K562 (cell line): Measurements from ENCODE around the gene YPEL4. TPM values are rescaled to one million over a fixed set of nuclear protein-coding genes. Genes with fewer than 3 reads are reported as not detected.

Experiments used
- ATAC-seq: fragments of 200-7000 bp; cut with Tn5 transposase; 3 replicates; pipeline ENCODE4 v1.9.1; 2020; ENCODE audit warnings: moderate library complexity
- BruUV-seq: library from RNA; stranded (reverse); fragments of 400-500 nt; replicated peaks from 2 replicates; lab custom pipeline; 2021; lab: Mats Ljungman, UMichigan
- CTCF ChIA-PET: fragments of 300-600 bp; formaldehyde crosslinking; extraction: SDS; loops from one replicate; lab custom pipeline; 2021; ENCODE audit warnings: low intra/inter-chr PET ratio; lab: Yijun Ruan, JAX
- POLR2A ChIA-PET: fragments of 300-600, 350-650 bp; sonication (Branson Sonifier 250); formaldehyde crosslinking; extraction: SDS; loops from one replicate; lab custom pipeline; 2021; ENCODE audit warnings: antibody characterized with exemption, inconsistent platforms; lab: Yijun Ruan, JAX
- DNase-seq, 4 experiments: peaks; one replicate each; pipeline versions ENCODE4 v3.0.0 to v3.0.0-alpha.2; 2011 to 2018; ENCODE audit warnings: low spot score in 3 of 4, mixed read lengths in 3 of 4; ENCODE audit errors: extremely low read depth in 1 of 4
- FAIRE-seq: peaks from 2 replicates; lab custom pipeline; 2011; peaks lifted over from hg19 to GRCh38; lab: Jason Lieb, UNC
- H2AFZ ChIP-seq: 2 replicates; pipeline ENCODE4 v1.6.0; 2011; ENCODE audit warnings: low read depth, low read length, control low read depth, inconsistent platforms
- H3K27ac ChIP-seq: fragments of 200-600 bp; 3 replicates; pipeline ENCODE4 v1.8.0; 2011; ENCODE audit warnings: low read depth, mild to moderate bottlenecking, control low read depth, inconsistent platforms, low read length, moderate library complexity, mixed read lengths; ENCODE audit errors: extremely low read depth
- H3K27me3 ChIP-seq, 2 experiments: fragments of 300-600 bp in 1 of 2; 2 replicates in 1 of 2; 3 replicates in 1 of 2; pipeline versions ENCODE4 v1.6.0 to v1.8.0; 2011; ENCODE audit warnings: inconsistent platforms in 2 of 2, low read length in 2 of 2, mild to moderate bottlenecking in 1 of 2, mixed read lengths in 1 of 2, moderate library complexity in 1 of 2; ENCODE audit not compliant: control insufficient read depth in 2 of 2, insufficient read depth in 2 of 2
- H3K36me3 ChIP-seq: fragments of 300-600 bp; 3 replicates; pipeline ENCODE4 v1.8.0; 2011; ENCODE audit warnings: mild to moderate bottlenecking, low read length, inconsistent platforms; ENCODE audit not compliant: control insufficient read depth, insufficient read depth
- H3K4me1 ChIP-seq, 2 experiments: fragments of 200-600 bp in 1 of 2; replicated peaks in 1 of 2; 2 replicates in 1 of 2; 3 replicates in 1 of 2; pipeline versions ENCODE4 v1.5.1 to v1.8.0; 2011; ENCODE audit warnings: inconsistent platforms in 2 of 2, low read length in 2 of 2, mild to moderate bottlenecking in 1 of 2, mixed read lengths in 1 of 2, moderate library complexity in 1 of 2; ENCODE audit not compliant: control insufficient read depth in 2 of 2, insufficient read depth in 2 of 2
- H3K4me2 ChIP-seq: 2 replicates; pipeline ENCODE4 v1.6.1; 2011; ENCODE audit warnings: low read length, control low read depth, inconsistent platforms, mixed read lengths; ENCODE audit not compliant: insufficient read depth
- H3K4me3 ChIP-seq: fragments of 200-600 bp; sonication (generic), shearing (Covaris generic); 2 replicates; pipeline ENCODE4 v1.5.1; 2016; ENCODE audit warnings: control low read depth, inconsistent platforms
- H3K79me2 ChIP-seq: fragments of 200-600 bp; 3 replicates; pipeline ENCODE4 v1.8.0; 2011; ENCODE audit warnings: low read length, inconsistent platforms; ENCODE audit not compliant: control insufficient read depth, insufficient read depth
- H3K9ac ChIP-seq, 2 experiments: 2 replicates each; pipeline versions ENCODE4 v1.6.0 to v1.6.1; 2011; ENCODE audit warnings: low read depth in 2 of 2, low read length in 2 of 2, control low read depth in 1 of 2, inconsistent platforms in 1 of 2, mild to moderate bottlenecking in 1 of 2, mixed read lengths in 1 of 2; ENCODE audit not compliant: insufficient read depth in 1 of 2
- H3K9me1 ChIP-seq: one replicate; pipeline ENCODE4 v1.6.0; 2011; ENCODE audit warnings: inconsistent platforms, mild to moderate bottlenecking, low read length, moderate library complexity; ENCODE audit not compliant: control insufficient read depth, insufficient read depth
- H3K9me3 ChIP-seq: replicated peaks from 2 replicates; pipeline ENCODE4 v1.5.1; 2011; ENCODE audit warnings: low read depth, low read length, inconsistent platforms; ENCODE audit not compliant: control insufficient read depth, insufficient read depth
- H4K20me1 ChIP-seq: replicated peaks from 2 replicates; pipeline ENCODE4 v1.6.1; 2011; ENCODE audit warnings: low read length, inconsistent platforms, mixed read lengths; ENCODE audit not compliant: control insufficient read depth, insufficient read depth
- BDP1 ChIP-seq: IDR thresholded peaks from 3 replicates; pipeline ENCODE4 v1.6.1; 2011; ENCODE audit not compliant: insufficient read length, insufficient read depth
- CEBPZ ChIP-seq: fragments of 150-350 bp; IDR thresholded peaks from 2 replicates; pipeline ENCODE4 v1.6.1; 2014; ENCODE audit warnings: low read depth, mild to moderate bottlenecking, low read length, borderline replicate concordance
- CTCF ChIP-seq, 3 experiments: IDR thresholded peaks in 2 of 3; conservative IDR thresholded peaks in 1 of 3; 2 replicates each; pipeline ENCODE4 v1.5.1; 2011 to 2012; ENCODE audit warnings: low read length in 3 of 3, mild to moderate bottlenecking in 3 of 3, control low read depth in 2 of 3, improper control_type of control experiment in 1 of 3, inconsistent platforms in 1 of 3, low read depth in 1 of 3, mixed read lengths in 1 of 3, moderate library complexity in 1 of 3; ENCODE audit not compliant: insufficient read depth in 2 of 3
- FOXA3 ChIP-seq, 2 experiments: fragments of 450-650 bp in 1 of 2; sonication (generic) in 1 of 2; formaldehyde crosslinking; IDR thresholded peaks in 1 of 2; conservative IDR thresholded peaks in 1 of 2; 2 replicates each; pipeline versions ENCODE4 v1.4.0 to v1.8.0; 2020 to 2022; ENCODE audit warnings: mild to moderate bottlenecking in 2 of 2, missing genetic modification reagents in 1 of 2
- FOXM1 ChIP-seq, 2 experiments: fragments of 450-650 bp in 1 of 2; sonication (generic) in 1 of 2; formaldehyde crosslinking in 1 of 2; IDR thresholded peaks; 2 replicates each; pipeline versions ENCODE4 v1.6.1 to v1.9.0; 2017 to 2022; ENCODE audit warnings: low read depth in 2 of 2, mild to moderate bottlenecking in 2 of 2, missing genetic modification reagents in 1 of 2, moderate library complexity in 1 of 2
- GABPB2 ChIP-seq: fragments of 250-450 bp; sonication (Bioruptor Pico); conservative IDR thresholded peaks from 2 replicates; pipeline ENCODE4 v1.5.1; 2021; ENCODE audit warnings: mild to moderate bottlenecking
- ILF3 ChIP-seq: fragments of 450-650 bp; IDR thresholded peaks from 2 replicates; pipeline ENCODE4 v1.6.1; 2018; ENCODE audit warnings: antibody characterized with exemption, mild to moderate bottlenecking, moderate library complexity, borderline replicate concordance
- JUN ChIP-seq, 2 experiments: sonication (generic) in 1 of 2; formaldehyde crosslinking in 1 of 2; IDR thresholded peaks; 2 replicates each; pipeline versions ENCODE4 v1.6.1 to v1.8.0; 2012 to 2022; ENCODE audit warnings: borderline replicate concordance in 2 of 2, mild to moderate bottlenecking in 2 of 2, improper control_type of control experiment in 1 of 2, low read depth in 1 of 2, low read length in 1 of 2, missing genetic modification reagents in 1 of 2
- NCOA6 ChIP-seq: fragments of 450-650 bp; IDR thresholded peaks from 2 replicates; pipeline ENCODE4 v1.6.1; 2017; ENCODE audit warnings: mild to moderate bottlenecking
- NR1H2 ChIP-seq: sonication (generic); formaldehyde crosslinking; IDR thresholded peaks from 2 replicates; pipeline ENCODE4 v1.4.0; 2020; ENCODE audit warnings: mild to moderate bottlenecking, missing genetic modification reagents
- POLR2G ChIP-seq: fragments of 200-400 bp; formaldehyde crosslinking; IDR thresholded peaks from 2 replicates; pipeline ENCODE4 v1.6.1; 2017; ENCODE audit warnings: low read depth, mild to moderate bottlenecking, antibody characterized with exemption, low read length, moderate library complexity
- SRSF1 ChIP-seq: fragments of 200-400 bp; formaldehyde crosslinking; IDR thresholded peaks from 2 replicates; pipeline ENCODE4 v1.6.1; 2017; ENCODE audit warnings: mild to moderate bottlenecking, low read depth, low read length, moderate library complexity
- TAF7 ChIP-seq: fragments of 450-650 bp; IDR thresholded peaks from 2 replicates; pipeline ENCODE4 v1.6.1; 2016; ENCODE audit warnings: missing genetic modification characterization, missing compliant biosample characterization
- ZNF445 ChIP-seq: fragments of 250-450 bp; sonication (Bioruptor Pico); IDR thresholded peaks from 2 replicates; pipeline ENCODE4 v1.4.0; 2020; ENCODE audit warnings: low read depth, mild to moderate bottlenecking, moderate library complexity
- ZNF766 ChIP-seq: fragments of 200-800 bp; sonication (Bioruptor generic); conservative IDR thresholded peaks from 2 replicates; pipeline ENCODE4 v1.6.1; 2016; ENCODE audit warnings: missing genetic modification characterization, missing compliant biosample characterization
- ZNF77 ChIP-seq: fragments of 250-450 bp; sonication (Bioruptor Pico); IDR thresholded peaks from 2 replicates; pipeline ENCODE4 v1.5.0; 2020
- WGBS: fragments of 100-300 bp; shearing (Covaris generic); methylation state at CpG from one replicate; pipeline ENCODE4 v1.1.6; 2016; ENCODE audit warnings: low coverage, mixed read lengths; ENCODE audit not compliant: insufficient coverage; ENCODE audit errors: missing lambda C conversion rate; 5-methylcytosine and 5-hydroxymethylcytosine counted together
- in situ Hi-C: fragments of 300-500 bp; cut with MboI; formaldehyde crosslinking; loops from 4 replicates; pipeline ENCODE4 v1.15.0; 2018; ENCODE audit warnings: inconsistent platforms, mixed read lengths
- intact Hi-C: fragments of 100-400 bp; cut with micrococcal nuclease; formaldehyde crosslinking; loops from 2 replicates; pipeline ENCODE4 v1.14.2; 2022
- polyA plus RNA-seq, 8 experiments: library from polyadenylated mRNA; depleted of rRNA in 4 of 8; stranded (reverse) in 5 of 8; unstranded in 3 of 8; fragments of >200 nt; fragmentation: Nextera tagmentation in 2 of 8; fragmentation: Illumina TruSeq in 1 of 8; extraction: Ambion mirVana in 2 of 8; extraction: Trizol in 1 of 8; gene quantifications; 2 replicates each; pipeline versions ENCODE4 v1.2.1 to v1.2.3, GENCODE V29; 2011 to 2014; ENCODE audit warnings: inconsistent platforms in 1 of 8, missing spikeins in 1 of 8
- total RNA-seq, 7 experiments: library from RNA; depleted of rRNA in 6 of 7; stranded (reverse); fragments of >200 nt in 6 of 7; fragmentation: Illumina TruSeq in 2 of 7; extraction: Trizol in 2 of 7; gene quantifications; 2 replicates each; pipeline versions ENCODE4 v1.2.1 to v1.2.3, GENCODE V29; 2011 to 2021; ENCODE audit warnings: low replicate concordance in 1 of 7
- TF ChIP-seq, protein P1 (sequence below): sonication (generic); formaldehyde crosslinking; IDR thresholded peaks from 2 replicates; pipeline ENCODE4 v1.8.0; 2022; ENCODE audit warnings: mild to moderate bottlenecking, missing genetic modification reagents

Gene YPEL4
- total and polyA plus RNA-seq, 9 of the 15 experiments (the other 6 are each of a cell fraction or from before 2014, with no cell fraction given) = 0.07 to 1.4 (median 0.40) TPM; not detected in 2

- no peaks in the 10 kb centered on the region for H3K79me2 ChIP-seq
- H4K20me1 ChIP-seq = no peaks in the 10 kb centered on the region
- H3K9me1 ChIP-seq = no peaks in the 10 kb centered on the region
- in situ Hi-C loops = no loop called here
- no peak overlapping the region for H3K9ac ChIP-seq
- FAIRE-seq = no peak
- no peak overlapping the region for H3K4me3 ChIP-seq
- H3K27me3 ChIP-seq = peaks cover 23 to 33% of the 10 kb centered on the region in 2 experiments
- 16% methylated on average over 5 of the region's 5 CpGs for WGBS
- ATAC-seq = no peak
- ChIA-PET CTCF (no interaction called here), POLR2A (interaction anchor here (0.7 to 2.1 kb wide), 2 partner anchors 9 to 57 kb away, joined by 4 to 9 read pairs; no protein-coding TSS in a partner anchor)
- no peaks in the 10 kb centered on the region; a peak in 1 of 5 replicates for H3K4me1 ChIP-seq
- H3K4me2 ChIP-seq = no peak overlapping the region
- no peaks in the 10 kb centered on the region for H3K36me3 ChIP-seq
- no peak for DNase-seq
- no peak overlapping the region for H2AFZ ChIP-seq
- H3K27ac ChIP-seq = no peak overlapping the region
- BruUV-seq = no TSS peak
- H3K9me3 ChIP-seq = no peaks in the 10 kb centered on the region
- intact Hi-C loops = no loop called here
- TF ChIP-seq ZNF445 (CRISPR knock-in tag) = no peak
- TF ChIP-seq GABPB2 = no peak
- TF ChIP-seq NCOA6 = no peak
- no peak for TF ChIP-seq POLR2G
- no peak for TF ChIP-seq FOXA3 (CRISPR knock-in tag; conservative IDR thresholded peaks at IDR 0.05 in 1 of 2, IDR thresholded peaks at IDR 0.05 in 1 of 2)
- no peak for TF ChIP-seq CEBPZ
- no peak for TF ChIP-seq BDP1
- no peak for TF ChIP-seq ILF3
- TF ChIP-seq NR1H2 = no peak
- no peak for TF ChIP-seq FOXM1 (IDR thresholded peaks at IDR 0.05; ENCODE audit: low read depth)
- TF ChIP-seq FOXM1 (CRISPR knock-in tag; IDR thresholded peaks at IDR 0.05; ENCODE audit: low read depth) = no peak
- TF ChIP-seq TAF7 (tag) = no peak
- no peak for TF ChIP-seq ZNF77 (CRISPR knock-in tag)
- no peak for TF ChIP-seq JUN (IDR thresholded peaks at IDR 0.05; ENCODE audit: borderline replicate concordance, low read depth, low read length)
- no peak for TF ChIP-seq JUN (CRISPR knock-in tag; IDR thresholded peaks at IDR 0.05; ENCODE audit: borderline replicate concordance)
- TF ChIP-seq ZNF766 (CRISPR knock-in tag) = no peak
- TF ChIP-seq SRSF1 = no peak
- TF ChIP-seq, protein P1, sequence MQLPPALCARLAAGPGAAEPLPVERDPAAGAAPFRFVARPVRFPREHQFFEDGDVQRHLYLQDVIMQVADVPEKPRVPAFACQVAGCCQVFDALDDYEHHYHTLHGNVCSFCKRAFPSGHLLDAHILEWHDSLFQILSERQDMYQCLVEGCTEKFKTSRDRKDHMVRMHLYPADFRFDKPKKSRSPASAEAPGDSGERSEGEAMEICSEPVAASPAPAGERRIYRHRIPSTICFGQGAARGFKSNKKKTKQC = no peak
- no peak for TF ChIP-seq CTCF (IDR thresholded peaks at IDR 0.05 in 2 of 3, conservative IDR thresholded peaks at IDR 0.05 in 1 of 3; ENCODE audit: insufficient read depth in 2 of 3, low read depth in 1 of 3, low read length in 3 of 3)
Observed at GRCh38 chr11:57632116-57632515, 17.6 kb downstream of the YPEL4 start.
